RWPE1 (cell line): ENCODE measurements around the gene CLBA1.

Experiments
- CTCF ChIA-PET: fragments of 350-600 bp; sonication (Branson Sonifier 250); formaldehyde crosslinking; extraction: SDS; loops from one replicate; lab custom pipeline; 2021; lab: Yijun Ruan, JAX
- POLR2A ChIA-PET: fragments of 400-600 bp; formaldehyde crosslinking; extraction: SDS; loops from one replicate; lab custom pipeline; 2020; ENCODE audit warnings: antibody characterized with exemption; ENCODE audit not compliant: low non-redundant PET; lab: Yijun Ruan, JAX
- DNase-seq: peaks from one replicate; pipeline ENCODE4 v3.0.0; 2012; ENCODE audit warnings: low spot score
- H3K27ac ChIP-seq: fragments of 450-650 bp; 2 replicates; pipeline ENCODE4 v1.5.1; 2017
- CTCF ChIP-seq: fragments of 450-650 bp; conservative IDR thresholded peaks from 2 replicates; pipeline ENCODE4 v1.5.1; 2017; ENCODE audit warnings: low read depth, mild to moderate bottlenecking

CLBA1 gene

DNA sequence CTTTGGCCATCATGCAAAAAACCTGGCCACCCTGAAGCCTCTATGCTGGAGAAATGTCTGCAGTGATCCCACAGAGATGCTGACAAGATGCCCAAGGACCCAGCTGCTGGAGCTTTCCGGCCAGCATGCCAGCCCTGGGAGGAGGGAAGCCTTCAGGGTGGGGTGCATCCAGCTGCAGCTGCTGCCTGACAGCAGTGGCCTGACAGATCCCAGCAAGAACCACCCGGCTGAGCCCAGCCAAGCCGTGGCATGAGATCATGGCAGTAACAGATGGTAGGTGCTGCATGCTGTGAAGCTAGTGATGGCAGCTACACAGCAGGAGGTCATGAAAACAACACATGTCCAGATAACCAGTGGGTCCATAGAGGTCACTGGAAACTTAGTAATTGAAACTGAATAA is 13.8 kb downstream of the CLBA1 start:
- no peak for DNase-seq
- ChIA-PET POLR2A (no interaction called here), CTCF (interaction anchor here (0.6 kb wide), 1 partner anchor 13 kb away, joined by 5 read pairs; no protein-coding TSS in a partner anchor)
- no peak for TF ChIP-seq CTCF
- peak overlapping the region; percentile 70 for H3K27ac ChIP-seq

DNA sequence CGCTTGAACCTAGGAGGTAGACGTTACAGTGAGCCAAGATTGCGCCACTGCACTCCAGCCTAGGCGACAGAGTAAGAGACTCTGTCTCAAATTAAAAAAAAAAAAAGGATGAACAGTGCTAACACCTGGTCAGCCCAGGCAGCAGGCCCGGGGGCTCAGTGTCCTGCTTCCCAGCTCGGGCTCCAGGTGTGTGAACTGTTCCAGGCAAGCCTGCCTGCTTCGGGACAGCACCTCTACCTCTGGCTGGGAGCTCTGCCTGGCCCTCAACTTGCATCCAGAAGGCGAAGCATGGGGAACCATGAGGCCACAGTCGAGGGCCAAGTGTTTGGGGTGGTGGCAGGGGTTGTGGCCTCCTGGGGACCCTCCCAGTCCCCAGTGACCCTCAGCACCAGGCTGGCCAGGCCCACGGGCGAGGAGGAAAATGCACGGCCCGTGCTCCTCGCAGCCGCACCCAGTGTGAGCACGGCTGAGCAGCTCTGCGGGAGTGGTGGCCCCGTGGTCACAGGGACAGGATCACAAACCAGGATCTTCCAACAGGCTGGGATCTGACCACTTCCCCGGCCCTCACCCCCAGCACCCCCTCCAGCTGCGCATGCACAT is 19.8 kb downstream of the CLBA1 start:
- TF ChIP-seq CTCF, result no peak
- peak overlapping the region; percentile 96 for H3K27ac ChIP-seq
- POLR2A ChIA-PET, result no interaction called here
- DNase-seq, result no peak
- CTCF ChIA-PET, result interaction anchor here (1.1 to 1.6 kb wide), 2 partner anchors 11 to 40 kb away, joined by 4 to 5 read pairs; no protein-coding TSS in a partner anchor

DNA sequence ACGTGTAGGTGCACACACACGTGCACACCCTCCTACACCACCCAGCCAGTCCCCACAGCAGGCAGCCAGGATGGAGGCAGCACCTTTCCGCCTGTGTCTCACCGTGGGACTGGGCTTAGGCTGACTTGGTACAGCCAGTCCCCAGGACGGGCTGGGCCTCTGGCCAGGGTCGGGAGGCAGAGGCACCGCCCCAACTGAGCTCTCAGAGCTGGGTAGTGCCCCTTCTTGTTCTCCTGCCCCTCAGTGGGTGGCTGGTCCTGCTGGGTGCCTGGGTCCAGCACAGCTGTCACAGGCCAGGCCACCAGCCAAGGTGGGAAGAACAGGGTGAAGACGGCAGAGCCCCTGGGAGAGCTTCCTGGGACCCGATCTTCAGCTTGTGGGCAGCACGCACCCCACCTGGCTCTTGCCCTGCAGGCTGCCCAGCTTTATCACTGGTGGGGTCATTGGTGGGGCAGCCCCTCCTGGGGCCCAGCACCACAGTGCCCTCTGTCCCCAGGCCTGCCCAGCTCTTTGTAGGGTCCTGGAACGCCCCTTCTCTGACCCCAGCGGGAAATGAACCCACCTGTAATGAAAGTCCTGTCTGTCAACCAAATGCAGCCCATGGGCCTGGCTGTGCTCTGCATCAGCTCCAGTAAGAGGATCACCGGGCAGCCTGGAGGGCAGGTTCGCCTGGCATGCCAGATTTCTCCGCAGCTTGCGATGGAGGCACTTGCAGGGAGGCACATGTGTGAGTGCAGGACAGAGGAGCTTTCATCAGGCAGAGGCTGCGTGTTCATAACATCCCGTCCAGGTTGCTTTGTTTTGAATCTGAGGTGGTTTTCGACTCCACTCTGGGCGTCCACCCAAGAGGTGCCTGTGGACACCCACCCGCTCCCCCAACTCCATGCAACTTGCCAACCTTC is 20.6 kb downstream of the CLBA1 start:
- CTCF ChIA-PET, result interaction anchor here (0.8 to 1.6 kb wide), 3 partner anchors 10 to 40 kb away, joined by 3 to 5 read pairs (median 4); no protein-coding TSS in a partner anchor
- POLR2A ChIA-PET, result no interaction called here
- no peak for TF ChIP-seq CTCF
- DNase-seq, result no peak
- H3K27ac ChIP-seq, result peak overlapping the region; percentile 96

DNA sequence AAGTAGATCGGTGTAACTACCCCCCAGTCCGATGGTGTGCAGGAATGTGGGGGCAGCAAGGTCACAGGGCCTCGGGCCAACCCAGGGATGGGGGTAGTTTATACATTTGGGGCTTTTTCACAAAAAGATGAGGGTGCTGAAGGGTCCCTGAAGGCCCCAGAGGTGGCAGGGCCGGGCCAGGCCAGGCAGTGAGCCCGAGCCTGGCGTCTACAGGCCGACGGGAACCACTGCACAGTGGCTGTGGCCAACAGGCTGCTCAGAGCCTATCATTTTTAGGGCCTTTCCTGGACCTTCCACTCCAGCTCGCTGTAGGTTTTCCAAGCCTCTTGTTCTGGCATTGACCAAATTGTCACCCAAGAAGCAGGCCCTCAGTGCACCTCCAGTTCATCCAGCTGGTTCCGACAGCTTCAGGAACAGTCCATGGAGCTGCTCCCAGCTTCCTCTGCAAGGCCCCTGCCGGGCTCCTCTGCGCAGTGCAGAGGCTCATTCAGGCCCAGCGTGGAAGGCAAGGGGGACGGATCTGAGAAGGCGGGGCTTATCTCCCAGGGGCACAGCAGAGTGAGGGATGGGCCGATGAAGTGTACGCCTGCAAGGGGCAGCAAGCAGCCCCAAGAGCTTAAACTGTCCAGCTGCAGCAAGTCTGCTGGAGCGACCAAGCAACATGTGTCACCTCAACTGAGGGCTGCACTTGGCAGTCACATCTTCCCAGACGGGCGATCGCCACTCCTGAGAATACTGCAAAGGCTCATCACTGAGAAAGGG is 21.4 kb downstream of the CLBA1 start:
- H3K27ac ChIP-seq, result peak overlapping the region; percentile 96
- DNase-seq, result no peak
- ChIA-PET POLR2A (no interaction called here), CTCF (interaction anchor here (0.8 kb wide), 1 partner anchor 32 kb away, joined by 3 read pairs; no protein-coding TSS in a partner anchor)
- no peak for TF ChIP-seq CTCF

- ChIA-PET CTCF (no interaction called here), POLR2A (no interaction called here)
- no peak for TF ChIP-seq CTCF
- H3K27ac ChIP-seq, result peak overlapping the region; percentile 96
- DNase-seq, result no peak
Measured at GRCh38 chr14:105007593-105008264, 22.1 kb downstream of the CLBA1 start.
